ENCODE results near the gene CHN2.
"Not testable (repeated sequence)": the region's sequence is repeated elsewhere in the genome, so short reads cannot be mapped to it uniquely, and the experiment has no call there.

The CHN2 gene

GRCh38 chr7:29262191-29262917, 67.8 kb downstream of the CHN2 start:
- FAIRE-seq = no peak

GRCh38 chr7:29263601-29264207, 69.1 kb downstream of the CHN2 start:
- not testable (repeated sequence) for FAIRE-seq

DNA sequence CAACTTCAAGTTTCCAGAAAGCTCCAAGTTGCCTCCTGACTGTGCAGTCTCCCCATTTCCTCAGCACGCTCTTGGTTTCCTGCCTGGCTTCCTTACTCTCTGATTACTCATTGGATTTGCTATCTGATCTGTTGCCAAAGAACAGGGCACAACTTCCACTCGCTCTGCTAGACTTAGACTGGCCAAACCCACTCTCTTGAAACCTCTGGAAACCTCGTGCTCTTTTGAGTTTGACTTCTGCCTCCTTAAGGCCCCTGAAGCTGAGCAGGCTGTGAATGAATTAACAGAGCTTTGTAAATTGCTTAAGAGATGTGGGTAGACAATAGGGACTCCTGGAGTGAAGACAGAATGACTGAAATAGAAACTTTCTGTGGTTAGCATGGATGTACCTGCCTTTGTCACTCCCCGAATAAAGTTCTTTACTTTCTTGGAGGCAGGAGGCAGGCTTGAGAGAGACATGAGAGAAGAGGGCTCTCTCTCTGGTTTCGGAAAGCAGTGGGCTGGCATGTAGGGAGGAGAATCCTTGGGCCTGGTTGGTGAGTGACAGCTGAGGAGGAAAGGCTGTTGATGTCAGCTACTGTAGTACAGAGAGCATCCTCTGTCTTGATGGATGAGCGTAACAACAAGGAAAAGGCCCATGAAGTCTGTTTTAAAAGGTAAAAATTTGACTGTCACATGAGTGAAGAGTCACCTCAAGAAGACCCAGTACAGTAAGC, 70.8 kb downstream of the CHN2 start:
- FAIRE-seq = no peak

GRCh38 chr7:29269935-29270334, 75.4 kb downstream of the CHN2 start:
- FAIRE-seq = no peak

DNA sequence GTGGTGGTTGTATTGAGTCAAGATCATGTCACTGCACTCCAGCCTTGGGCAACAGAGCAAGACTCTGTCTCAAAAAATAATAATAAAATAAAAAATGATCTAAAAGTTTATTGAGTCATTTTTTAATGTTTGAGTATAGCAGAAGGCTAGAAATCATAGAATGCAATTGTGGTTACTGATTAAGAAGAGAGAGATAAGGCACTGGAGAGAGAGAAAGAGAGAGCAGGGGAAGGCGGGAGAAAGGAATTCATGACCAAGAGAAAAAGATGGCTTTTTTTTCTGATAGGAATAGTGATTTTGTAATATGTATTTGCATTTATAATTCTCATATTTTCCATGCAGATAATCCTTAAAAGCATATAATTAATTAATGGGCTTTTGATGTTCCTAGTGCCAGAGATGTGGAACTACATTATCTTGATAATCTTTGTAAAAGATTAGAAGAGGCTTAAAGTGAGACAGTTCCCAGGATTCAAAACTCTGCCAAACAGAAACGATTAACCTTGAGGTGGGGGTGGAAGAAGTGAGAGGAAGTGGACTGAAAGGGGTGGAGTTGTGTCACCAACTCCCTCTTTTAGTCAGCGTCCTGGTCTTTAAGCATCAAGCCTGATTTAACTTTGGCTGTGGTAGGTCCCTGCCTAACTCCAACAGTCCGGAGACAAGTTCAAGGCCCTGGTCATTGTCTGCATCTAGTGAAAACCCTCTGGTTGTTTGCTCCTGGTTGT, 76.2 kb downstream of the CHN2 start:
- no peak for FAIRE-seq

- no peak for FAIRE-seq
Measured at GRCh38 chr7:29271319-29271658, 76.7 kb downstream of the CHN2 start.

GRCh38 chr7:29272057-29272456, 77.5 kb downstream of the CHN2 start:
- no peak for FAIRE-seq

DNA sequence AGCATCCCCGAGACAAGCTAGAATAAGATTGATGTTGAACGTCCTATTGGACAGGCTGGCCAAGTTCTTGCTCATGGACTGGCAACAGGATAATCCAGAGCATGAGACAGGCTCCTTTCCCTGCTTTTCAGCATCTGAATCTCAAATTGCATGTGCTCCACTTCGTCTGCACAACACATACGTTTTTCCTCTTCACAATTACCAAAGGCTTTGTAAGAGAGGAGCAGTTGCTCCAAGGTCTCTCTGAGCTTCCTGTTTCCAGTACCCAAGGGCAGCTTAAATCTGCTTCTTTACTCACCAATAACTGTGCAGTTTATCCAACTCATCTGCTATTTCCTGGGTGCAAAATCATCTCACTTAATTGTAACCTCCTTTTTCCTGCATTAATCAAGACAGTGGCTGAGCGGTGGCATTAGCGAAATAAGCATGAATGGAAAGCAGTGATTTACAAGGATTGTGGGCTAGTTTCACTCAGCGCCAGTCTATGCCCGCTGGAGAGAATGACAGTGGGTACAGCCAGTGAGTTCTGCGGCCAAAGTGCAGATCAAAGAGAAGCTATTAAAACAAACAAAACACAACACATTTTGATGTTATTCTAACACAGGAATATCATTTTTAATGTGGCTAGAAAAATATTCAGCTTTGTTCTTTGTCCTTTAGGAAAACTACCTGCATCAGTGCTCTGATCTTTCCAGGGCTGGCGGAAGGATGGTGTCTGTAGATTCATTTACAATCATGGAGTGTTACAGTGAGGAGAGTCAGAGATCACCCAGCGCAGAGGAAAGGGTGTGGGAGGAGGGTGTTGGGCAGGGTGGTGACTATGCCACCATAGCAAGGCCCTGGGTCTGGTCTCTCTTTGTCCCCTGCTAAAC, 79.8 kb downstream of the CHN2 start:
- FAIRE-seq = no peak

- no peak for FAIRE-seq
Measured at GRCh38 chr7:29275018-29275318, 80.4 kb downstream of the CHN2 start.

DNA sequence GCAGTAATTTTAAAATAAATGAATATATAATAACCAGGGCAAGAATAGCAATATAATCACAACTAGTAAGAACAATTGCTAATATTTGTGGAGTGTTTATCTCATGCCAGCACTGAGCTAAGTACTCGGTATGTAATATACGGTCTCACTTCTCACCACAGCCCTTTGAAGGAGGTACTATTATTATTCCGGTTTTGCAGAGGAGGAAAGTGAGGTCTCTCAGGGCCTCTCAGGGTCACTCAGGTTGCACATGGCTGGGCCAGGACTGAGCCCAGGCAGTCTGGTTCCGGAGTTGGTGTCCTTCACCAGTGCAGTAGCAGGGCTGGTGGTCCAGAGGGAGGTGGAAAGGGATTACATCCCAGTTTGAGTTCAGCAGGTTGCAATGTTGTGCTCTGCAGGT, 80.9 kb downstream of the CHN2 start:
- FAIRE-seq = no peak

DNA sequence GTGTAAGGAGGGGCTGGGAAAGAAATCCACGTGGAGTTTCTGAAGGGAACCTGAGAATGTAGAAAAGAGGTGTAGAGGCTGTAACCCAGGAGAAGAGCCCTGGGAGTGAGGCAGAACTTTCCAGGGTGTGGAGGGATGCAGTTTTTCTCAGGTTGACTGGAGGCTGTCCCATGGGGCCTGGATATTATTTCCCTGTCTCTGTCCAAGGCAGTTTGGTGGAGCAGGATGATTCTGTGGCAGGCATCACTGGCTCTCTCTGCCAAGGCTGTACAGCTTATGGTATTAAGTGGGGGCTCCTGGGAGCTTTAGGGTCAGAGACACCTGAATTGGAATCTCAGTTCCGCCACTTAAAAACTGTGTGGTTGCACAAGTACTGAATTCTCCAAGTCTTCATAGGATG, 81.6 kb downstream of the CHN2 start:
- no peak for FAIRE-seq

DNA sequence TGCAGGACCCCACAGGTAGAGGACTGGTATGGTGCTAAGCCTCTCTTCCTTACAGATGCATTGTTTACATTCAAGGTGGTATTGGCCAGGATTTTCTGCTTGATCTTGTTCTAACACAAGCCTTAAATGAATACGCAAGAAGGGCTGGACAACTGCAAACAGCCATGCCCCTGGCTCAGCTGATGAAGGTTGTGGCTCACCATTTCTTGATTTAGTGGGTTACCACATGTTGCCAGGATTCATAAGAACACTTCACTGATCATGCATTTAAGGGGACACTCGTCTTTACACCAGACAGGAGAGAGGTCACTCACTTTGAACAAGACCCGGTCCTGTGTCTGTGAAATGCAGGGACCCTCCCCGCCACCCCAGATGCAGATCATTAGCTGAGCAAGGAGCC, 82.2 kb downstream of the CHN2 start:
- FAIRE-seq = no peak

- FAIRE-seq = no peak
Measured at GRCh38 chr7:29277436-29278215, 83.1 kb downstream of the CHN2 start.

DNA sequence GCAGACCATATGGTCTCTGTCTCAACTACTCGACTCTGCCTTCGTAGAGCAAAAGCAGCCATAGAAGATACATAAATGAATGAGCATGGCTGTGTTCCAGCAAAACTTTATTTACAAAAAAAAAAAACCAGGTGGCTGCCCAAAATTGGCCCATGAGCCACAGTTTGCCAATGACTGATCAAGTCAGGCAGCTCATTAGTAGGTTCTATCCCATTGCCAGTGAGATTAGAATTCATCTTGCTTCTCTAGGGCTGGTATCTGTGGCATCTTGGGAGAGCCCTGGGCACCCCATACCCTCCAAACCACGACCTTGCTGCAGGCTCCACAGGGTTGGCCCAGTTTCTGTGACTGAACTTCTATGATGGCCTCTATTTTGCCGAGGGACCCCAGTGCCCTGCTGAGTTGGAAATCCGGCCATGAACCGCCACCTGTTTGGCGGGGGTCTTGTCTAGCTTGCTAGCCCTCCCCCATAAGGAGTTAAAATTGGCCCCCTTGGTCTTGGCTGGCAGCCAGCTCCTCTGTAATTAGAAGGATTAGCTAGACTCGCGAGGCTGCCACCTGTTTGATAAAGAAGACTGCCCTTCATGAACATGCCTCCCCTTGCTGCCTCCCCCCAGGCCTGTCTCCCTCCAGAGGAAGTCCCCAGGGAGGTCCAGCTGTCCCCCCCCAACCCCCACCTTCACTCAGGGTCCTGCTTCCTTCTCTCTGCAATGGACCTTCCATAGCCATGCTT, 83.9 kb downstream of the CHN2 start:
- FAIRE-seq = no peak

- no peak for FAIRE-seq
Measured at GRCh38 chr7:29281782-29282541, 87.4 kb downstream of the CHN2 start.

GRCh38 chr7:29282819-29283414, 88.3 kb downstream of the CHN2 start:
- FAIRE-seq = no peak

- no peak for FAIRE-seq
Measured at GRCh38 chr7:29284696-29285443, 90.3 kb downstream of the CHN2 start.

- FAIRE-seq = no peak
Measured at GRCh38 chr7:29285444-29285793, 90.8 kb downstream of the CHN2 start.

- no peak for FAIRE-seq
Measured at GRCh38 chr7:29285861-29286260, 91.3 kb downstream of the CHN2 start.
